Measurements from ENCODE around the gene ENPP7. TPM values are rescaled to one million over a fixed set of nuclear protein-coding genes. Genes with fewer than 3 reads are reported as not detected.

Gene ENPP7
- total RNA-seq, 1 donor from 2014 or later, result not detected

DNA sequence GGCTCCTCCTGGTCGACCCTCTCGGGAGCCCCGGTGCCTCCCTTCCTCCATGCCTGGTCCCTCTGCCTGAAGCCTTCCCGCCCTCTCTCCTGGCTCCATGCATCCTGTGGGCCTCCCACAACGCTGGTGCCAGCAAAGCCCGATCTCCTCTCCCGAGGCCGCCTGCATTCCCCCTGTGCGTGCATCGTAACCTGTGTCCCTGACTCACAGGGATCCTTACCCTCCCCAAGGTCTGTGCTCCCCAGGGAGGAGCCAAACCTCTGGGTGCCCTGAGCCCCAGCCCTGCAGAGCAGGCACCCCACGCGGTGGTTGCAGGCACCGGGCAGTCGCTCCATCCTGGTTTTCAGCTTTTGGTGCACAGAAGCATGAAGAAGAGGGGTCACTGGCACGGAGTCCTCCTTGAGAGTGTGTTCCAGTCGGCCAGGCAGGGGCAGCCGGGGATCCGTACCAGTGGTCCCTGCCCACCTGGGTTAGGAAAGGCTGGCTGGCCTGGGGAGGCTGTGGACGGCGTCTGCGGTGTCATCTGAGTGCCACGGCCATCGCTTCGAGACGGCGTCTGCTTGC lies 1.8 kb upstream of the ENPP7 start:
- FAIRE-seq, result no peak
- DNase-seq (ENCODE audit: low spot score in 2 of 2), result no peak

- no peak for DNase-seq (ENCODE audit: low spot score in 2 of 2)
- FAIRE-seq, result no peak
Measured at GRCh38 chr17:79729761-79730160, 982 bp upstream of the ENPP7 start.

DNA sequence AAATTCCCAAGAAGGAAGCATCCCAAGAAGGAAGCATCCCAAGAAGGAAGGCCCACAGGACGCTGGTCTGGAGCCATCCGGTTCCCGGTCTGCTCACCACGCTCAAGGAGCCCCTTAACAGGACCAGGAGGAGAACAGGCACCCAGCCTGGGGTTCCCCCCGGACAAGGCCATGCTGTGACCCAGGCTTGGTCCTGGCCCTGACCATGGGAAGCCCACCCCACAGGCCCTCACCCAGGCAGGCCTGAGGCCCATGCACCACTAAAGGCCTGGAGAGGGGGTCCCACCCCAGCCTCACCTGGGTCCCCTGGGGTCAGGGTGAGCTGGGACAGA lies 340 bp upstream of the ENPP7 start:
- FAIRE-seq, result no peak
- no peak for DNase-seq (ENCODE audit: low spot score in 2 of 2)

GRCh38 chr17:79732254-79732653 lies 1.5 kb downstream of the ENPP7 start:
- no peak for FAIRE-seq

DNA sequence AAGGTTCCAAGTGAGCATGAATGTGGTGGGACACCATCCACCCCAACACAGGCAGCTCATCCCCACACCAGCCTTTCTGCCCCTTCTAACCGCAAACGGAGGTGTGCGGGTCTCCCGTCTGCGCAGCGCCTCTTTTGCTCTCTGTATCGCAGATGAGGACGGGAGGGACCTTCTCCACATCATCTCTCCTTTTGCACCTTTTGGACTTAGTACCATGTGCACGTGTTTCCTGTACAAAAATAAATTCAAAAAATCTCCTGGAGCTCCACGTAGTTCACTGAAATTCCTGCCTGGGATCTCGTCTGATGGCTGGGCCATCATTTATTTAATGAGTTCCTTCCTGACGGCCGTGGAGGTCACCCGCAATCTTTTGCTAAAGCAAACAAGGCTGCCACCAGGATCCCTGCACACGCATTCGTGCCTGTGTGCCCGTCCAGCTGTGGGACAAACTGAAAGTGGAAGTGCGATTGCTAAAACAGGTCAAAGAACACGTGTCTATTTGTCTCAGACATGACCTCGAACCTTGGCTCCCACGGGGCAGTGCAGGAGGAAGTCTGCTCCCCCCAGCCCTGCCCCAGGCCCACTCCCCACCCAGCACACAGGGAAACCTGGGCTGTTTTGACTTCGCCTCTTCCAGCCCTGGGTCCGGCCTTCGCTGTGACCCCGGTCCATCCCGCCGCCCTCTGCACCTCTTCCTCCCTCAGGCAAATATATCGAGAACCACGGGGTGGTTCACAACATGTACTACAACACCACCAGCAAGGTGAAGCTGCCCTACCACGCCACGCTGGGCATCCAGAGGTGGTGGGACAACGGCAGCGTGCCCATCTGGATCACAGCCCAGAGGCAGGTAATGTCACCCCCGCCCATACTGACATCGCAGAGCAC lies 2.3 kb downstream of the ENPP7 start:
- no peak for DNase-seq (ENCODE audit: low spot score in 2 of 2)
- no peak for FAIRE-seq

More at GRCh38 chr17:79732254-79732653, 1.5 kb downstream of the ENPP7 start:
- no peak for DNase-seq (ENCODE audit: low spot score in 2 of 2)

GRCh38 chr17:79733692-79734070 lies 2.9 kb downstream of the ENPP7 start:
- DNase-seq (ENCODE audit: low spot score in 2 of 2), result no peak
- FAIRE-seq, result no peak

GRCh38 chr17:79735096-79735495 lies 4.4 kb downstream of the ENPP7 start:
- FAIRE-seq, result no peak
- DNase-seq (ENCODE audit: low spot score in 2 of 2), result no peak

DNA sequence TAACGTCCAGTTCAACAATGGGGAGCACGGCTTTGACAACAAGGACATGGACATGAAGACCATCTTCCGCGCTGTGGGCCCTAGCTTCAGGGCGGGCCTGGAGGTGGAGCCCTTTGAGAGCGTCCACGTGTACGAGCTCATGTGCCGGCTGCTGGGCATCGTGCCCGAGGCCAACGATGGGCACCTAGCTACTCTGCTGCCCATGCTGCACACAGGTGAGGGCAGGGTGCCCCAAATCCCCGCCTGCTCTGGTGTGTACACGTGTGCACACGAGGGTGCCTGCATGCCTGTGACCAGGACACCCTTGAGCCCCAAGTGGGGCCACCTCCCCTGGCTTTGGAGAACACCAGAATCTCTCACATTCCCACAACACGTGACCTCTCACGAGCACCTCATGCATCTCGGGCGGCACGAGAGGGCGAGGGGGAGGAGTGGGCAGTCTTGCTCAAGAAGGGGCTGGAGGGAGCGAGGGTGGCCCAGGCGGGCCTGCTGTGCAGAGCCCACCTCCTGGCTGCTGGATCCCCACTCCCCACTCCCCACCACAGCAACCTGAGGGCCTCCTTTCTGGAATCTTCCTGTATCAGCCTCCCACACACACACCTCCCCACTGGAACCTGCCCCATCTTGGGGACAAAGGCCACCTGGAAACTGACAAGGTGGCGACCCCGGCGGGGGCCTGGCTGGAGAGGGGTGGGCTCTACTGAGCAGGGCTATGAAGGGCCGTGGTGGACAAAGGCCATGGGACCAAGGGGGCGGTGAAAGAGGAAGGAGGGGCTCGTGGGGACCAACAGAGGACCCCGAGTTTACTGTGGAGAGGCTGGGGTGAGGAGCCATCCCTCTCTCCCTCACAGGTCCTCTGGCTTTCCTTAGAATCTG lies 6.5 kb downstream of the ENPP7 start:
- DNase-seq (ENCODE audit: low spot score in 2 of 2) (no peak), FAIRE-seq (no peak)

DNA sequence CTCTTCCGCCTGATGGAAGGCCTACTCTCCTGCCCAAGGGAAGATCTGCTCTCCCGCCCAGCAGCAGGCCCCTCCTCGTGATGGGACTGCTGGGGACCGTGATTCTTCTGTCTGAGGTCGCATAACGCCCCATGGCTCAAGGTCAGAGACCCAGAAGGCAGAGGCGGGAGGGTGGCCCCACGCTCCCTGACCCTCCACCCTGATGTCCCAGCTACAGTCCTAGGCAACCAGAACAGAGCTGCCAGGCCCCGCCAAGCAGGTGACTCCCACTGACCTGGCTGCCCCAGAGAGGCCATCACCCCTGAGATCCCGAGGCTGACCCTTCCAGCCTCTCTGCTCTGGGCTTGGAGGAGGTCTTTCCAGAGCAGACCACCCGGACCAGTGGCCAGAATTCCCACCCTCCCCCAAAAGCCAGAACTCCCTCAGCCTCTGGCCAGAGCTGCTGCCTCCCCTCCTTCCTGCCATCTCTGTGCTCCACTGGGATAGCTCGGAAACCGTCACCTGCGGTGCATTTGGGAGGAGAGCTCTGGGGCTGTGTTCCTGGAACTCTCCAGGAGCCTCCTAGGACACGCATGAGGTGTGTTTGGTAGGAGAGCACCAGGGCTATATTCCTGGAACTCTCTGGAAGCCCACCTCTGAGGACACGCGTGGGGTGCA lies 7.3 kb downstream of the ENPP7 start:
- no peak for DNase-seq (ENCODE audit: low spot score in 2 of 2)
- FAIRE-seq, result no peak

DNA sequence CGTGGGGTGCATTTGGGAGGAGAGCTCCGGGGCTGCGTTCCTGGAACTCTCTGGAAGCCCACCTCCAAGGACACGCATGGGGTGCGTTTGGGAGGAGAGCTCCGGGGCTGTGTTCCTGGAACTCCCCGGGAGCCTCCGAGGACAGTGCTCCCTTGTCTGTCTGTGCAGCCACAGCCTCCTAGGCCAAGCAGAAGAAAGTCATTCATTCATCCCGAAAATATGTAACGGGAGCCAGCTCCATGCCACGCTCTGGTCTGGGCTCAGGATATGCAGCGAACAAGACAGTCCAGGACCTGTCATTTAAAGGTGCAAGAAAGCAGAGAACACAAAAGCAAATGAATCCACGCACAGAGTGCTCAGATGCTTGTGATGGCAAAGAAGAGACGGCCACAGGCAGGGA lies 7.9 kb downstream of the ENPP7 start:
- FAIRE-seq, result no peak
- DNase-seq (ENCODE audit: low spot score in 2 of 2), result no peak

GRCh38 chr17:79739148-79740062 lies 8.7 kb downstream of the ENPP7 start:
- FAIRE-seq (no peak), DNase-seq (ENCODE audit: low spot score in 2 of 2) (no peak)

DNA sequence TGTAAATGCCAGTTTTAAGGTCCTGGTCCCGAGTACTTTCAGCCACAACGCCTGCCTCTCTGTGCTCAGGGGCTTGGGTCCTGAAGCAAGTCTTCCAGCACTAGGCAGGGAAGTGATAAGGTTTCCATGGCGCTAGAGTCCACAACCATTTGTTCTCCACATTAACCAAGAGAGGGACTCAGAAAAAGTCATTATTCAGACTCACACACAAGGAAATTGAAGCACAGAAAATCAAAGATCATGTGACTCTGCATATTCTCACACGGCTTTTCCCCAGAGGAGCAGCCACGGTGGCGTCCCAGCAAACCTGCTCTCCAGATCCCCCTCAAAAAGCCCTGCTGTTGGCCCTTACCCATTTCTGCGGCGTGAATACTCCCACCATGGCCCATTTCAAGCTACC lies 9.7 kb downstream of the ENPP7 start:
- FAIRE-seq (no peak), DNase-seq (ENCODE audit: low spot score in 2 of 2) (no peak)

DNA sequence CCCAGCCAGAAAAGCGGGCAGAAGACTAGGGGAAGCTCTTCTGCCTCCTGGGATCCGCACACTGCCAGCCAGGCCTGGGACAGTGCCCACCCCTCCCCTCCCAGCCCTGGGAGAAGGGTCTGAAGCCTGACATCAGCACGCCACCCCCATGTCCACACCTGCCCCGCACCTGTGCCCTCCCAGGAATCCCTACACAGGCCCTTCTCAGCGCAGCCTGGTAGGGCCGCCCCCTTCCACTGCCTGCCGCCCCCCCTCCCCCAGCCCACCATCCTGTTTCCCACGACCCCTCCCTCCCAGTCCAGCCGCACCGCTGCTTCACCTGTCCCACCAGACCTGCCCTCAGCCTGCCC lies 10.6 kb downstream of the ENPP7 start:
- no peak for FAIRE-seq

GRCh38 chr17:79741751-79742588 lies 11.2 kb downstream of the ENPP7 start:
- no peak for FAIRE-seq
- peak; percentile 72 to 86 for DNase-seq (ENCODE audit: low spot score in 2 of 2)

More for the DNA sequence above, 10.6 kb downstream of the ENPP7 start:
- no peak for DNase-seq (ENCODE audit: low spot score in 2 of 2)

- no peak for FAIRE-seq
- DNase-seq (ENCODE audit: low spot score in 2 of 2), result no peak
Measured at GRCh38 chr17:79742589-79742918, 11.8 kb downstream of the ENPP7 start.

- FAIRE-seq, result no peak
- DNase-seq (ENCODE audit: low spot score in 2 of 2), result no peak
Measured at GRCh38 chr17:79742951-79743476, 12.3 kb downstream of the ENPP7 start.

DNA sequence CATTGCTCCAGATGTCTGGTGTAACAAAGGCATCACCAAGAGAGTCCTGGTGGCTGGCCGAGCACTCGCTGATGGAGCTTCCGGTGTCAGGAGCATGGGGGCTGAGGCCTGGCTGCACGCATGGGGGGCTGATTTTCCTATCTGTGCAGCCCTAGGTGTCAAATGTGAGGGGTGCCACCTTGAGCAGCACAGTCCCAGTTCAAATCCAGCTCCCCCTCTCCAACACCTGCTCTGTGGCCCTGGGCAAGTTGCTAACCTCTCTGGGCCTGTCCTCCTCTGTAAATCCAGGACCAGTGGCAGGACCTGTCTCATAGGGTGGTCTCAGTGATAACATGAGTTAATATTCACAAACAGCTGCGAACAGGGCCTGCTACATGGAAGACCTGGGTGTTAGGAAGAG lies 12.9 kb downstream of the ENPP7 start:
- DNase-seq (ENCODE audit: low spot score in 2 of 2), result no peak
- FAIRE-seq, result no peak

- no peak for FAIRE-seq
- DNase-seq (ENCODE audit: low spot score in 2 of 2), result no peak
Measured at GRCh38 chr17:79745641-79746105, 14.9 kb downstream of the ENPP7 start.

All from frontal cortex (tissue), 4 donors.